ENCODE results near the gene NKX2-1.

The NKX2-1 gene

DNA sequence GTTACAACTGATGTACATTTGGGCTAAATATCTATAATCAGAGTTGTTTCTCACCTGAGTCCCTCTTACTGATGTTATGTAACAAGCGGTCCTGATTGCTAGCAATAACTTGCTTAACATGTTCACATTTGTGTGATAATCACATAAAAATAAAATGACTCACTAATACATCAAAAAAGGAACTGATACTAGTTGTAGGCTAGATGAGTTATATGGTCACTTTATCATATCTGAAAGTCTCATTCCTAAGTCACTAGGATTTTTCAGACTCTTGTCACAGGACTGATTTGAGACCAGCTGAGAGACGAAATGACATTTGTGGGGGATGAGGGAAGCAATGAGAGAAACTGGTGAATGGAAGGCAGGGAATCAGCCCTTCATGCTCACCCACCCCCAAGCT is 34.3 kb downstream of the NKX2-1 start (continued):
- TF ChIP-seq SNAI2 (CRISPR knock-in tag; IDR thresholded peaks at IDR 0.05) (no peak), ARNTL (CRISPR knock-in tag; IDR thresholded peaks at IDR 0.05; ENCODE audit: borderline replicate concordance, low read depth) (no peak), ZFP3 (CRISPR knock-in tag; IDR thresholded peaks at IDR 0.05) (no peak), TCF4 (CRISPR knock-in tag; IDR thresholded peaks at IDR 0.05; ENCODE audit: borderline replicate concordance) (no peak), OSR1 (CRISPR knock-in tag; IDR thresholded peaks at IDR 0.05) (no peak)
- TF ChIP-seq, protein P1, sequence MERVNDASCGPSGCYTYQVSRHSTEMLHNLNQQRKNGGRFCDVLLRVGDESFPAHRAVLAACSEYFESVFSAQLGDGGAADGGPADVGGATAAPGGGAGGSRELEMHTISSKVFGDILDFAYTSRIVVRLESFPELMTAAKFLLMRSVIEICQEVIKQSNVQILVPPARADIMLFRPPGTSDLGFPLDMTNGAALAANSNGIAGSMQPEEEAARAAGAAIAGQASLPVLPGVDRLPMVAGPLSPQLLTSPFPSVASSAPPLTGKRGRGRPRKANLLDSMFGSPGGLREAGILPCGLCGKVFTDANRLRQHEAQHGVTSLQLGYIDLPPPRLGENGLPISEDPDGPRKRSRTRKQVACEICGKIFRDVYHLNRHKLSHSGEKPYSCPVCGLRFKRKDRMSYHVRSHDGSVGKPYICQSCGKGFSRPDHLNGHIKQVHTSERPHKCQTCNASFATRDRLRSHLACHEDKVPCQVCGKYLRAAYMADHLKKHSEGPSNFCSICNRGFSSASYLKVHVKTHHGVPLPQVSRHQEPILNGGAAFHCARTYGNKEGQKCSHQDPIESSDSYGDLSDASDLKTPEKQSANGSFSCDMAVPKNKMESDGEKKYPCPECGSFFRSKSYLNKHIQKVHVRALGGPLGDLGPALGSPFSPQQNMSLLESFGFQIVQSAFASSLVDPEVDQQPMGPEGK (CRISPR knock-in tag; IDR thresholded peaks at IDR 0.05; ENCODE audit: borderline replicate concordance) = no peak

DNA sequence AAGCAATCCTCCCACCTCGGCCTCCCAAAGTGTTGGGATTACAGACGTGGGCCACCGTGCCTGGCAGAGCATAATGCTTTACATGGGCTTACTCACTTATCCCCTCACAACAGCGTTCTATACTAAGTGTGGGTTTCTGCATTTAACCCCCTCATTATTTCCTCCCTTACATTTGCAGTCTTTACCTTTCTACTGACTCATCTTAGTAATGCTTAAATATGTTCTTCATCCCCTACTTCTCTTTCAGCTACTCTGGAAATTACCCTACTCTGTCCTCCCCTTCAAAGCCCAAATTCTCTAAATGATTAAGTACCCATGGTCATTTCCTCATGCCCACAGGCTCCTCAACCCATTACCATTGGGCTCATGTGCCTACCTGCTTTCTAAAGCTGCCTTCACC is 40.7 kb downstream of the NKX2-1 start:
- TF ChIP-seq, protein P1 (CRISPR knock-in tag; IDR thresholded peaks at IDR 0.05; ENCODE audit: borderline replicate concordance) = no peak
- TF ChIP-seq ZC3H10 (CRISPR knock-in tag; IDR thresholded peaks at IDR 0.05) = no peak
- TF ChIP-seq, protein P2, sequence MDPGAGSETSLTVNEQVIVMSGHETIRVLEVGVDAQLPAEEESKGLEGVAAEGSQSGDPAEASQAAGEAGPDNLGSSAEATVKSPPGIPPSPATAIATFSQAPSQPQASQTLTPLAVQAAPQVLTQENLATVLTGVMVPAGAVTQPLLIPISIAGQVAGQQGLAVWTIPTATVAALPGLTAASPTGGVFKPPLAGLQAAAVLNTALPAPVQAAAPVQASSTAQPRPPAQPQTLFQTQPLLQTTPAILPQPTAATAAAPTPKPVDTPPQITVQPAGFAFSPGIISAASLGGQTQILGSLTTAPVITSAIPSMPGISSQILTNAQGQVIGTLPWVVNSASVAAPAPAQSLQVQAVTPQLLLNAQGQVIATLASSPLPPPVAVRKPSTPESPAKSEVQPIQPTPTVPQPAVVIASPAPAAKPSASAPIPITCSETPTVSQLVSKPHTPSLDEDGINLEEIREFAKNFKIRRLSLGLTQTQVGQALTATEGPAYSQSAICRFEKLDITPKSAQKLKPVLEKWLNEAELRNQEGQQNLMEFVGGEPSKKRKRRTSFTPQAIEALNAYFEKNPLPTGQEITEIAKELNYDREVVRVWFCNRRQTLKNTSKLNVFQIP (CRISPR knock-in tag; IDR thresholded peaks at IDR 0.05; ENCODE audit: borderline replicate concordance, low read depth) = no peak
- no peak for TF ChIP-seq ZNF565 (CRISPR knock-in tag; conservative IDR thresholded peaks at IDR 0.05; ENCODE audit: low read depth)
- no peak for TF ChIP-seq ZFP3 (CRISPR knock-in tag; IDR thresholded peaks at IDR 0.05)
- TF ChIP-seq GLIS3 (CRISPR knock-in tag; IDR thresholded peaks at IDR 0.05) = no peak
- TF ChIP-seq, protein P3, sequence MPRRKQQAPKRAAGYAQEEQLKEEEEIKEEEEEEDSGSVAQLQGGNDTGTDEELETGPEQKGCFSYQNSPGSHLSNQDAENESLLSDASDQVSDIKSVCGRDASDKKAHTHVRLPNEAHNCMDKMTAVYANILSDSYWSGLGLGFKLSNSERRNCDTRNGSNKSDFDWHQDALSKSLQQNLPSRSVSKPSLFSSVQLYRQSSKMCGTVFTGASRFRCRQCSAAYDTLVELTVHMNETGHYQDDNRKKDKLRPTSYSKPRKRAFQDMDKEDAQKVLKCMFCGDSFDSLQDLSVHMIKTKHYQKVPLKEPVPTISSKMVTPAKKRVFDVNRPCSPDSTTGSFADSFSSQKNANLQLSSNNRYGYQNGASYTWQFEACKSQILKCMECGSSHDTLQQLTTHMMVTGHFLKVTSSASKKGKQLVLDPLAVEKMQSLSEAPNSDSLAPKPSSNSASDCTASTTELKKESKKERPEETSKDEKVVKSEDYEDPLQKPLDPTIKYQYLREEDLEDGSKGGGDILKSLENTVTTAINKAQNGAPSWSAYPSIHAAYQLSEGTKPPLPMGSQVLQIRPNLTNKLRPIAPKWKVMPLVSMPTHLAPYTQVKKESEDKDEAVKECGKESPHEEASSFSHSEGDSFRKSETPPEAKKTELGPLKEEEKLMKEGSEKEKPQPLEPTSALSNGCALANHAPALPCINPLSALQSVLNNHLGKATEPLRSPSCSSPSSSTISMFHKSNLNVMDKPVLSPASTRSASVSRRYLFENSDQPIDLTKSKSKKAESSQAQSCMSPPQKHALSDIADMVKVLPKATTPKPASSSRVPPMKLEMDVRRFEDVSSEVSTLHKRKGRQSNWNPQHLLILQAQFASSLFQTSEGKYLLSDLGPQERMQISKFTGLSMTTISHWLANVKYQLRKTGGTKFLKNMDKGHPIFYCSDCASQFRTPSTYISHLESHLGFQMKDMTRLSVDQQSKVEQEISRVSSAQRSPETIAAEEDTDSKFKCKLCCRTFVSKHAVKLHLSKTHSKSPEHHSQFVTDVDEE (CRISPR knock-in tag; IDR thresholded peaks at IDR 0.05) = no peak
- TF ChIP-seq, protein P4, sequence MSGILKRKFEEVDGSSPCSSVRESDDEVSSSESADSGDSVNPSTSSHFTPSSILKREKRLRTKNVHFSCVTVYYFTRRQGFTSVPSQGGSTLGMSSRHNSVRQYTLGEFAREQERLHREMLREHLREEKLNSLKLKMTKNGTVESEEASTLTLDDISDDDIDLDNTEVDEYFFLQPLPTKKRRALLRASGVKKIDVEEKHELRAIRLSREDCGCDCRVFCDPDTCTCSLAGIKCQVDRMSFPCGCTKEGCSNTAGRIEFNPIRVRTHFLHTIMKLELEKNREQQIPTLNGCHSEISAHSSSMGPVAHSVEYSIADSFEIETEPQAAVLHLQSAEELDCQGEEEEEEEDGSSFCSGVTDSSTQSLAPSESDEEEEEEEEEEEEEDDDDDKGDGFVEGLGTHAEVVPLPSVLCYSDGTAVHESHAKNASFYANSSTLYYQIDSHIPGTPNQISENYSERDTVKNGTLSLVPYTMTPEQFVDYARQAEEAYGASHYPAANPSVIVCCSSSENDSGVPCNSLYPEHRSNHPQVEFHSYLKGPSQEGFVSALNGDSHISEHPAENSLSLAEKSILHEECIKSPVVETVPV (CRISPR knock-in tag; IDR thresholded peaks at IDR 0.05) = no peak
- TF ChIP-seq ZFP30 (CRISPR knock-in tag; IDR thresholded peaks at IDR 0.05) = no peak
- TF ChIP-seq BACH2 (CRISPR knock-in tag; IDR thresholded peaks at IDR 0.05; ENCODE audit: borderline replicate concordance) = no peak
- TF ChIP-seq ZNF70 (CRISPR knock-in tag; IDR thresholded peaks at IDR 0.05) = no peak
- TF ChIP-seq, protein P5, sequence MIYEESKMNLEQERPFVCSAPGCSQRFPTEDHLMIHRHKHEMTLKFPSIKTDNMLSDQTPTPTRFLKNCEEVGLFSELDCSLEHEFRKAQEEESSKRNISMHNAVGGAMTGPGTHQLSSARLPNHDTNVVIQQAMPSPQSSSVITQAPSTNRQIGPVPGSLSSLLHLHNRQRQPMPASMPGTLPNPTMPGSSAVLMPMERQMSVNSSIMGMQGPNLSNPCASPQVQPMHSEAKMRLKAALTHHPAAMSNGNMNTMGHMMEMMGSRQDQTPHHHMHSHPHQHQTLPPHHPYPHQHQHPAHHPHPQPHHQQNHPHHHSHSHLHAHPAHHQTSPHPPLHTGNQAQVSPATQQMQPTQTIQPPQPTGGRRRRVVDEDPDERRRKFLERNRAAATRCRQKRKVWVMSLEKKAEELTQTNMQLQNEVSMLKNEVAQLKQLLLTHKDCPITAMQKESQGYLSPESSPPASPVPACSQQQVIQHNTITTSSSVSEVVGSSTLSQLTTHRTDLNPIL (CRISPR knock-in tag; IDR thresholded peaks at IDR 0.05; ENCODE audit: low read depth) = no peak
- no peak for TF ChIP-seq ARNTL (CRISPR knock-in tag; IDR thresholded peaks at IDR 0.05; ENCODE audit: borderline replicate concordance, low read depth)
- TF ChIP-seq RARB (CRISPR knock-in tag; IDR thresholded peaks at IDR 0.05) = no peak
- no peak for TF ChIP-seq SNAI2 (CRISPR knock-in tag; IDR thresholded peaks at IDR 0.05)
- no peak for TF ChIP-seq OSR1 (CRISPR knock-in tag; IDR thresholded peaks at IDR 0.05)
- no peak for TF ChIP-seq PPARA (CRISPR knock-in tag; IDR thresholded peaks at IDR 0.05; ENCODE audit: borderline replicate concordance)
- TF ChIP-seq TCF4 (CRISPR knock-in tag; IDR thresholded peaks at IDR 0.05; ENCODE audit: borderline replicate concordance) = no peak
- no peak for TF ChIP-seq CSDC2 (CRISPR knock-in tag; IDR thresholded peaks at IDR 0.05)
- ATAC-seq = no peak
